ENCODE results near the gene ABCA2.
A peak's percentile ranks its signal among the peaks of the same experiment; 100 is the strongest.

Gene ABCA2

GRCh38 chr9:137027369-137028262 lies at the start of gene ABCA2:
Gene ABCA2 (minus strand): TSS chr9:137028237. CDS start chr9:137028140, 97 bp downstream.
- no peak for DNase-seq

- DNase-seq: peak; percentile 29
Observed at GRCh38 chr9:137077010-137077747, 49.1 kb upstream of the ABCA2 start, which contains the start of gene UAP1L1. Gene UAP1L1 (plus strand): TSS chr9:137077517. CDS start chr9:137077533, 16 bp downstream.

GRCh38 chr9:137076636-137077009 lies 48.6 kb upstream of the ABCA2 start:
- no peak for DNase-seq

GRCh38 chr9:137075275-137075775 lies 47.3 kb upstream of the ABCA2 start:
- no peak for DNase-seq

- DNase-seq: no peak
Observed at GRCh38 chr9:137074657-137075274, 46.7 kb upstream of the ABCA2 start.

- DNase-seq: no peak
Observed at GRCh38 chr9:137073992-137074399, 46.0 kb upstream of the ABCA2 start.

- DNase-seq: no peak
Observed at GRCh38 chr9:137071282-137071681, 43.2 kb upstream of the ABCA2 start.

- DNase-seq: no peak
Observed at GRCh38 chr9:137070906-137071275, 42.9 kb upstream of the ABCA2 start.

GRCh38 chr9:137070201-137070905 lies 42.3 kb upstream of the ABCA2 start, which contains the start of gene SAPCD2:
Gene SAPCD2 (minus strand): TSS chr9:137070557. CDS start chr9:137070460, 97 bp downstream.
- DNase-seq: peak; percentile 65

GRCh38 chr9:137069508-137070091 lies 41.6 kb upstream of the ABCA2 start:
- DNase-seq: no peak

- no peak for DNase-seq
Observed at GRCh38 chr9:137068539-137069507, 40.8 kb upstream of the ABCA2 start.

GRCh38 chr9:137067860-137068538 lies 40.0 kb upstream of the ABCA2 start:
- DNase-seq: peak; percentile 77

- no peak for DNase-seq
Observed at GRCh38 chr9:137066096-137066861, 38.2 kb upstream of the ABCA2 start.

- no peak for DNase-seq
Observed at GRCh38 chr9:137065336-137065967, 37.4 kb upstream of the ABCA2 start.

- no peak for DNase-seq
Observed at GRCh38 chr9:137064880-137065164, 36.8 kb upstream of the ABCA2 start.

GRCh38 chr9:137064027-137064879 lies 36.2 kb upstream of the ABCA2 start:
- peak; percentile 51 for DNase-seq

GRCh38 chr9:137063311-137064026 lies 35.4 kb upstream of the ABCA2 start:
- DNase-seq: no peak

Measured in activated T-cell treated with anti-CD3 and anti-CD28 coated beads for 4 hours (primary cell).